ENCODE measurements around the gene HCCS. TPM values are rescaled to one million over a fixed set of nuclear protein-coding genes. Genes with fewer than 3 reads are reported as not detected.

Gene HCCS
- total RNA-seq, 1 experiment from 2014 or later, result 28.2 TPM

DNA sequence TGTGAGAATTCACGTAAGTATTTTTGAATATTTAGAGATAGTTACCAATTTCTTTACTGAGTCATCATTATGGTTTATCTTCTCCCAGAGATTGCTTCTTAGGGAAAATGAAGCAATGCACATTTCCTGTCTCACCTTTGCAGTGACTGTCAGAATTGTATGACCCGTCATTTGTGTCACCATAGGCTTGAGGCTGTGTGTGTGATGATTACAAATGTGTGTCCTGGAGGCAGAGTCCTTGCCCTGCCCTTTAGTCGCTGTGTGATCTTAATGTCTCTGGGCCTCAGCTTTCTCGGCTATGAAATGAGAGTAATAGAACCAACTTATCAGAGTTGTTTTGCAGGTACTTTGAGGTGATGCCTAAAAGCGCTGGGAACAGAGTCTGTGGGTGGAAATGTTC lies 13.9 kb downstream of the HCCS start:
- H3K27ac ChIP-seq (ENCODE audit: low read depth, low read length), result no peak overlapping the region
- 0 out of 4 replicates have a peak, but pooled peaks cover 0 to 13% of the 10 kb centered on the region in 2 experiments for H3K36me3 ChIP-seq (ENCODE audit: control insufficient read depth in 1 of 2, insufficient read depth in 2 of 2, low read length in 2 of 2)
- no peaks in the 10 kb centered on the region for H3K79me2 ChIP-seq (ENCODE audit: insufficient read depth, low read length)
- H2AFZ ChIP-seq (ENCODE audit: low read depth, low read length, poor library complexity, severe bottlenecking), result no peak overlapping the region
- TF ChIP-seq ELF1 (IDR thresholded peaks at IDR 0.05; ENCODE audit: borderline replicate concordance, low read depth), result no peak
- TF ChIP-seq, protein P1, sequence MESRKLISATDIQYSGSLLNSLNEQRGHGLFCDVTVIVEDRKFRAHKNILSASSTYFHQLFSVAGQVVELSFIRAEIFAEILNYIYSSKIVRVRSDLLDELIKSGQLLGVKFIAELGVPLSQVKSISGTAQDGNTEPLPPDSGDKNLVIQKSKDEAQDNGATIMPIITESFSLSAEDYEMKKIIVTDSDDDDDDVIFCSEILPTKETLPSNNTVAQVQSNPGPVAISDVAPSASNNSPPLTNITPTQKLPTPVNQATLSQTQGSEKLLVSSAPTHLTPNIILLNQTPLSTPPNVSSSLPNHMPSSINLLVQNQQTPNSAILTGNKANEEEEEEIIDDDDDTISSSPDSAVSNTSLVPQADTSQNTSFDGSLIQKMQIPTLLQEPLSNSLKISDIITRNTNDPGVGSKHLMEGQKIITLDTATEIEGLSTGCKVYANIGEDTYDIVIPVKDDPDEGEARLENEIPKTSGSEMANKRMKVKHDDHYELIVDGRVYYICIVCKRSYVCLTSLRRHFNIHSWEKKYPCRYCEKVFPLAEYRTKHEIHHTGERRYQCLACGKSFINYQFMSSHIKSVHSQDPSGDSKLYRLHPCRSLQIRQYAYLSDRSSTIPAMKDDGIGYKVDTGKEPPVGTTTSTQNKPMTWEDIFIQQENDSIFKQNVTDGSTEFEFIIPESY (IDR thresholded peaks at IDR 0.05; ENCODE audit: extremely low read depth, insufficient replicate concordance, low read length), result no peak
- no peak for TF ChIP-seq EZH2 (IDR thresholded peaks at IDR 0.05)
- TF ChIP-seq ZFX (IDR thresholded peaks at IDR 0.05), result no peak
- H3K4me3 ChIP-seq (replicated peaks in 1 of 2; ENCODE audit: low read depth in 1 of 2, low read length in 2 of 2), result no peak overlapping the region
- H4K20me1 ChIP-seq (ENCODE audit: insufficient read depth), result no peaks in the 10 kb centered on the region; the same call in 1 of the 2 replicates
- H3K9ac ChIP-seq (ENCODE audit: low read length), result no peak overlapping the region
- DNase-seq (ENCODE audit: low read depth, low spot score), result no peak
- no TSS peak for BruUV-seq (replicated peaks)
- no peaks in the 10 kb centered on the region for H3K27me3 ChIP-seq (ENCODE audit: insufficient read depth, low read length)
- ChIA-PET POLR2A (no interaction called here), CTCF (no interaction called here), RAD21 (ENCODE audit: low non-redundant PET in 1 of 2, low total read pairs in 2 of 2, uncharacterized antibody in 2 of 2, unreplicated experiment in 2 of 2) (no interaction called here)
- intact Hi-C loops (cut with micrococcal nuclease), result no loop called here
- H3K9me2 ChIP-seq (ENCODE audit: insufficient read depth), result no peaks in the 10 kb centered on the region
- H3K9me3 ChIP-seq (ENCODE audit: control insufficient read depth in 1 of 2, insufficient read depth in 1 of 2, low read depth in 1 of 2, low read length in 2 of 2), result no peaks in the 10 kb centered on the region
- no peak for ATAC-seq
- no peaks in the 10 kb centered on the region for H3K4me1 ChIP-seq (ENCODE audit: control insufficient read depth in 1 of 2, insufficient read depth in 2 of 2, low read length in 2 of 2)
- H3K4me2 ChIP-seq (ENCODE audit: low read length), result no peak overlapping the region

- H3K4me1 ChIP-seq (ENCODE audit: control insufficient read depth in 1 of 2, insufficient read depth in 2 of 2, low read length in 2 of 2), result no peaks in the 10 kb centered on the region
- POLR2A ChIA-PET, result no interaction called here
- H3K79me2 ChIP-seq (ENCODE audit: insufficient read depth, low read length), result no peaks in the 10 kb centered on the region
- no peaks in the 10 kb centered on the region for H3K9me3 ChIP-seq (ENCODE audit: control insufficient read depth in 1 of 2, insufficient read depth in 1 of 2, low read depth in 1 of 2, low read length in 2 of 2)
- no peak overlapping the region for H3K9ac ChIP-seq (ENCODE audit: low read length)
- H3K36me3 ChIP-seq (ENCODE audit: control insufficient read depth in 1 of 2, insufficient read depth in 2 of 2, low read length in 2 of 2), result no peaks in the 10 kb centered on the region
- H3K27ac ChIP-seq (ENCODE audit: low read depth, low read length), result no peak overlapping the region
- H2AFZ ChIP-seq (ENCODE audit: low read depth, low read length, poor library complexity, severe bottlenecking), result no peak overlapping the region
- H3K9me2 ChIP-seq (ENCODE audit: insufficient read depth), result no peaks in the 10 kb centered on the region
- intact Hi-C loops (cut with micrococcal nuclease), result loop anchor here (10.0 kb wide), 1 partner anchor 485 kb away; no protein-coding TSS in a partner anchor
- CTCF ChIA-PET, result interaction anchor here (1.3 kb wide), 1 partner anchor 939 kb away, joined by 3 read pairs; no protein-coding TSS in a partner anchor
- no peaks in the 10 kb centered on the region for H4K20me1 ChIP-seq (ENCODE audit: insufficient read depth)
- H3K4me3 ChIP-seq (replicated peaks in 1 of 2; ENCODE audit: low read depth in 1 of 2, low read length in 2 of 2), result no peak overlapping the region
- H3K27me3 ChIP-seq (ENCODE audit: insufficient read depth, low read length), result no peaks in the 10 kb centered on the region
- DNase-seq (ENCODE audit: low read depth, low spot score), result no peak
- no peak for ATAC-seq
- BruUV-seq (replicated peaks), result no TSS peak
- H3K4me2 ChIP-seq (ENCODE audit: low read length), result no peak overlapping the region
- RAD21 ChIA-PET (ENCODE audit: low non-redundant PET in 1 of 2, low total read pairs in 2 of 2, uncharacterized antibody in 2 of 2, unreplicated experiment in 2 of 2), result no interaction called here
- TF ChIP-seq CEBPB (IDR thresholded peaks at IDR 0.05; ENCODE audit: low read depth) (no peak), RAD21 (IDR thresholded peaks at IDR 0.05; ENCODE audit: low read depth) (no peak), JUND (IDR thresholded peaks at IDR 0.05) (no peak), SIN3A (IDR thresholded peaks at IDR 0.05; ENCODE audit: low read depth) (no peak), YY1 (IDR thresholded peaks at IDR 0.05; ENCODE audit: extremely low read depth, insufficient replicate concordance, low read depth, low read length) (no peak), REST (IDR thresholded peaks at IDR 0.05; ENCODE audit: low read depth) (no peak), POLR2AphosphoS5 (IDR thresholded peaks at IDR 0.05; ENCODE audit: low read depth, low read length) (no peak), ZNF274 (IDR thresholded peaks at IDR 0.05; ENCODE audit: low read depth, low read length) (no peak), EZH2 (IDR thresholded peaks at IDR 0.05) (no peak), EZH2phosphoT487 (IDR thresholded peaks at IDR 0.05; ENCODE audit: borderline replicate concordance) (no peak), CBX3 (IDR thresholded peaks at IDR 0.05; ENCODE audit: low read depth) (no peak), SRF (IDR thresholded peaks at IDR 0.05; ENCODE audit: low read depth) (no peak)
These were observed 18.5 kb downstream of the HCCS start for GRCh38 chrX:11129534-11130105.
